HG03442 (cell line): ENCODE results near the gene AURKAIP1.
A peak's percentile ranks its signal among the peaks of the same experiment; 100 is the strongest.
"Not testable (repeated sequence)": the region's sequence is repeated elsewhere in the genome, so short reads cannot be mapped to it uniquely, and the experiment has no call there.

Experiments used
- ATAC-seq: cut with Tn5 transposase; IDR thresholded peaks from one replicate; pipeline ENCODE4 v1.9.1; 2021; ENCODE audit warnings: mild to moderate bottlenecking, moderate library complexity; ENCODE audit not compliant: unreplicated experiment

AURKAIP1 gene

GRCh38 chr1:1374929-1375662, at the start of gene AURKAIP1:
TSS of gene AURKAIP1 (minus strand) at chr1:1375207. CDS start at chr1:1374756, 451 bp downstream.
- peak; percentile 87 for ATAC-seq

- no peak for ATAC-seq
Measured at GRCh38 chr1:1424707-1425106, 49.7 kb upstream of the AURKAIP1 start.

GRCh38 chr1:1423245-1423597, 48.2 kb upstream of the AURKAIP1 start:
- no peak for ATAC-seq

GRCh38 chr1:1422465-1423244, 47.6 kb upstream of the AURKAIP1 start:
- no peak for ATAC-seq

- ATAC-seq, result no peak
Measured at GRCh38 chr1:1421907-1422464, 47.0 kb upstream of the AURKAIP1 start.

GRCh38 chr1:1421147-1421906, 46.3 kb upstream of the AURKAIP1 start, which contains the start of gene ANKRD65:
TSS of gene ANKRD65 (minus strand) at chr1:1421276. CDS start at chr1:1421005, 271 bp downstream.
- no peak for ATAC-seq

GRCh38 chr1:1420654-1421141, 45.7 kb upstream of the AURKAIP1 start:
- no peak for ATAC-seq

- ATAC-seq, result no peak
Measured at GRCh38 chr1:1419813-1420653, 45.0 kb upstream of the AURKAIP1 start.

- no peak for ATAC-seq
Measured at GRCh38 chr1:1419363-1419812, 44.4 kb upstream of the AURKAIP1 start.

- ATAC-seq, result no peak
Measured at GRCh38 chr1:1418464-1419362, 43.7 kb upstream of the AURKAIP1 start.

GRCh38 chr1:1417825-1418463, 42.9 kb upstream of the AURKAIP1 start:
- not testable (repeated sequence) for ATAC-seq

- ATAC-seq, result not testable (repeated sequence)
Measured at GRCh38 chr1:1417396-1417795, 42.4 kb upstream of the AURKAIP1 start.

- no peak for ATAC-seq
Measured at GRCh38 chr1:1415751-1416150, 40.7 kb upstream of the AURKAIP1 start.

- ATAC-seq, result not testable (repeated sequence)
Measured at GRCh38 chr1:1412311-1412902, 37.4 kb upstream of the AURKAIP1 start.

GRCh38 chr1:1411626-1412025, 36.6 kb upstream of the AURKAIP1 start:
- no peak for ATAC-seq

GRCh38 chr1:1410238-1410637, 35.2 kb upstream of the AURKAIP1 start:
- ATAC-seq, result not testable (repeated sequence)

- peak; percentile 16 for ATAC-seq
Measured at GRCh38 chr1:1407636-1408318, 32.8 kb upstream of the AURKAIP1 start.
